Gastrocnemius medialis (tissue), 4 donors: ENCODE measurements around the gene ATP13A1. TPM values are rescaled to one million over a fixed set of nuclear protein-coding genes. Genes with fewer than 3 reads are reported as not detected.

ENCODE experiments used
- ATAC-seq, 2 donors: fragments of 150-250 bp; one replicate each; pipeline ENCODE4 v1.9.1; 2016
- DNase-seq, 2 donors: peaks; one replicate each; pipeline ENCODE4 v3.0.0-alpha.2; 2019
- H3K27ac ChIP-seq, 4 donors: fragments of 200-600 bp; sonication (generic); 1 replicate in 1 of 4; 2 replicates in 3 of 4; pipeline ENCODE4 v1.5.1; 2016 to 2018; ENCODE audit warnings: mild to moderate bottlenecking in 2 of 4, moderate library complexity in 1 of 4
- H3K27me3 ChIP-seq, 3 donors: fragments of 200-600 bp; sonication (generic) in 2 of 3; 1 replicate in 1 of 3; 2 replicates in 2 of 3; pipeline versions ENCODE4 v1.5.1 to v1.6.0; 2016 to 2019; ENCODE audit warnings: mild to moderate bottlenecking in 1 of 3, moderate library complexity in 1 of 3
- H3K36me3 ChIP-seq, 2 donors: fragments of 200-600 bp; sonication (generic) in 1 of 2; one replicate each; pipeline ENCODE4 v1.5.1; 2017 to 2018
- H3K4me1 ChIP-seq, 2 donors: fragments of 200-600 bp; sonication (generic) in 1 of 2; one replicate each; pipeline ENCODE4 v1.5.1; 2016 to 2017; ENCODE audit warnings: mild to moderate bottlenecking in 2 of 2
- H3K4me3 ChIP-seq, 4 donors: fragments of 200-600 bp; sonication (generic) in 3 of 4; 1 replicate in 1 of 4; 2 replicates in 3 of 4; pipeline ENCODE4 v1.5.1; 2016 to 2019; ENCODE audit warnings: mild to moderate bottlenecking in 2 of 4
- H3K9me3 ChIP-seq, 3 donors: fragments of 200-600 bp; sonication (generic) in 2 of 3; 1 replicate in 1 of 3; 2 replicates in 2 of 3; pipeline ENCODE4 v1.5.1; 2016 to 2019
- CTCF ChIP-seq, 5 experiments: fragments of 450-650 bp in 3 of 5; fragments of 200-600 bp in 2 of 5; sonication (generic) in 2 of 5; IDR thresholded peaks in 4 of 5; conservative IDR thresholded peaks in 1 of 5; 1 replicate in 4 of 5; 2 replicates in 1 of 5; pipeline ENCODE4 v1.5.1; 2016 to 2019; ENCODE audit warnings: antibody characterized with exemption in 5 of 5, mild to moderate bottlenecking in 3 of 5, moderate library complexity in 3 of 5
- POLR2A ChIP-seq, 2 donors: fragments of 450-650 bp; IDR thresholded peaks; one replicate each; pipeline ENCODE4 v1.6.1; 2017; ENCODE audit warnings: antibody characterized with exemption in 2 of 2, mild to moderate bottlenecking in 2 of 2, moderate library complexity in 2 of 2
- in situ Hi-C, 4 donors: fragments of 200-750 bp; cut with MboI; loops; one replicate each; pipeline versions ENCODE4 v1.15.0 to v1.8.0; 2017; ENCODE audit warnings: low sequenced_read_pairs in 4 of 4
- intact Hi-C: fragments of 100-400 bp; cut with DNase I; formaldehyde crosslinking; loops from one replicate; pipeline ENCODE4 v1.15.1; 2023; ENCODE audit warnings: low total_unique reads
- total RNA-seq, 4 donors: library from RNA; depleted of rRNA; stranded (reverse); fragments of >200 nt; gene quantifications; one replicate each; pipeline versions ENCODE4 v1.1.0 to v1.2.3, GENCODE V29; 2016

The ATP13A1 gene
- total RNA-seq, 4 donors from 2014 or later: 51.8 to 111 (median 82.8) TPM

- H3K9me3 ChIP-seq: no peaks in the 10 kb centered on the region
- in situ Hi-C loops (loop anchor here in 1 of 4 donors (25.0 kb wide), 1 partner anchor 263 kb away; no protein-coding TSS in a partner anchor), intact Hi-C loops (no loop called here)
- no peaks in the 10 kb centered on the region for H3K27me3 ChIP-seq
- ATAC-seq (peak; percentile 60 to 76), DNase-seq (peak in 1 of 2 donors; percentile 52)
- H3K36me3 ChIP-seq: peaks cover 5 to 92% of the 10 kb centered on the region in 2 donors
- no peak overlapping the region for H3K27ac ChIP-seq
- no peaks in the 10 kb centered on the region for H3K4me1 ChIP-seq
- TF ChIP-seq CTCF (IDR thresholded peaks at IDR 0.05 in 4 of 5, conservative IDR thresholded peaks at IDR 0.05 in 1 of 5) (no peak), POLR2A (IDR thresholded peaks at IDR 0.05) (no peak)
- no peak overlapping the region for H3K4me3 ChIP-seq
Observed at GRCh38 chr19:19650331-19650730, 13.1 kb downstream of the ATP13A1 start.

GRCh38 chr19:19649580-19649995 lies 13.9 kb downstream of the ATP13A1 start:
- Histone ChIP-seq H3K27ac (no peak overlapping the region), H3K27me3 (no peaks in the 10 kb centered on the region), H3K36me3 (peaks cover 3 to 91% of the 10 kb centered on the region in 2 donors), H3K4me3 (no peak overlapping the region), H3K4me1 (no peaks in the 10 kb centered on the region), H3K9me3 (no peaks in the 10 kb centered on the region)
- TF ChIP-seq CTCF (IDR thresholded peaks at IDR 0.05 in 4 of 5, conservative IDR thresholded peaks at IDR 0.05 in 1 of 5) (no peak), POLR2A (IDR thresholded peaks at IDR 0.05) (no peak)
- intact Hi-C loops (no loop called here), in situ Hi-C loops (loop anchor here in 2 of 4 donors (10.0 kb wide), 2 partner anchors 115 to 125 kb away; partner anchors contain the start of genes CILP2 (in 1 of the 2) and YJEFN3 (in 1 of the 2))
- DNase-seq (no peak), ATAC-seq (no peak)

GRCh38 chr19:19649155-19649554 lies 14.3 kb downstream of the ATP13A1 start:
- no peak for ATAC-seq
- Histone ChIP-seq H3K9me3 (no peaks in the 10 kb centered on the region), H3K27me3 (no peaks in the 10 kb centered on the region), H3K4me1 (no peaks in the 10 kb centered on the region), H3K4me3 (no peak overlapping the region), H3K36me3 (peaks cover 0 to 87% of the 10 kb centered on the region in 2 donors), H3K27ac (no peak overlapping the region)
- DNase-seq: no peak
- in situ Hi-C loops: loop anchor here in 2 of 4 donors (10.0 kb wide), 2 partner anchors 114 to 124 kb away; partner anchors contain the start of genes CILP2 (in 1 of the 2) and YJEFN3 (in 1 of the 2)
- TF ChIP-seq POLR2A (IDR thresholded peaks at IDR 0.05) (no peak), CTCF (IDR thresholded peaks at IDR 0.05 in 4 of 5, conservative IDR thresholded peaks at IDR 0.05 in 1 of 5) (no peak)
- intact Hi-C loops: no loop called here

- Histone ChIP-seq H3K4me1 (peaks cover 3 to 10% of the 10 kb centered on the region in 2 donors), H3K4me3 (no peak overlapping the region), H3K27ac (no peak overlapping the region), H3K36me3 (peaks cover 0 to 68% of the 10 kb centered on the region in 2 donors), H3K9me3 (no peaks in the 10 kb centered on the region), H3K27me3 (peaks cover 0 to 4% (median 3%) of the 10 kb centered on the region in 3 donors)
- TF ChIP-seq POLR2A (IDR thresholded peaks at IDR 0.05) (no peak), CTCF (IDR thresholded peaks at IDR 0.05 in 4 of 5, conservative IDR thresholded peaks at IDR 0.05 in 1 of 5) (no peak)
- in situ Hi-C loops: loop anchor here in 2 of 4 donors (10.0 kb wide), 2 partner anchors 112 to 122 kb away; partner anchors contain the start of genes CILP2 (in 1 of the 2) and YJEFN3 (in 1 of the 2)
- ATAC-seq (no peak), DNase-seq (no peak)
- intact Hi-C loops: no loop called here
Observed at GRCh38 chr19:19647037-19647835, 16.2 kb downstream of the ATP13A1 start.
